Measurements from ENCODE around the gene CCP110. TPM values are rescaled to one million over a fixed set of nuclear protein-coding genes. Genes with fewer than 3 reads are reported as not detected.

CCP110 gene
- total RNA-seq, 1 donor from 2014 or later = 6.1 TPM

GRCh38 chr16:19503461-19504075 lies 20.2 kb upstream of the CCP110 start:
- intact Hi-C loops (cut with DNase I) = loop anchor here (10.0 kb wide), 1 partner anchor 419 kb away; no protein-coding TSS in a partner anchor
- no peak for ATAC-seq (ENCODE audit: poor library complexity)
- DNase-seq = no peak

- DNase-seq = no peak
- intact Hi-C loops (cut with DNase I) = loop anchor here (10.0 kb wide), 1 partner anchor 421 kb away; no protein-coding TSS in a partner anchor
- peak; percentile 51 for ATAC-seq (ENCODE audit: poor library complexity)
These were observed 18.0 kb upstream of the CCP110 start for GRCh38 chr16:19505600-19506303.

- intact Hi-C loops (cut with DNase I) = loop anchor here (10.0 kb wide), 1 partner anchor 422 kb away; no protein-coding TSS in a partner anchor
- no peak for ATAC-seq (ENCODE audit: poor library complexity)
- no peak for DNase-seq
These were observed 16.8 kb upstream of the CCP110 start for GRCh38 chr16:19506965-19507364.

- intact Hi-C loops (cut with DNase I) = loop anchor here (10.0 kb wide), 1 partner anchor 423 kb away; no protein-coding TSS in a partner anchor
- DNase-seq = no peak
- no peak for ATAC-seq (ENCODE audit: poor library complexity)
These were observed 15.9 kb upstream of the CCP110 start for GRCh38 chr16:19507867-19508266.

- no peak for ATAC-seq (ENCODE audit: poor library complexity)
- DNase-seq = no peak
- intact Hi-C loops (cut with DNase I) = no loop called here
These were observed 11.4 kb upstream of the CCP110 start for GRCh38 chr16:19512297-19512696.

GRCh38 chr16:19513377-19514053 lies 10.2 kb upstream of the CCP110 start:
- no peak for DNase-seq
- ATAC-seq (ENCODE audit: poor library complexity) = peak; percentile 66
- intact Hi-C loops (cut with DNase I) = no loop called here

- intact Hi-C loops (cut with DNase I) = no loop called here
- DNase-seq = no peak
- no peak for ATAC-seq (ENCODE audit: poor library complexity)
These were observed 8.0 kb upstream of the CCP110 start for GRCh38 chr16:19515757-19516156.

- ATAC-seq (ENCODE audit: poor library complexity) (no peak), DNase-seq (no peak)
- intact Hi-C loops (cut with DNase I) = no loop called here
These were observed 6.2 kb upstream of the CCP110 start for GRCh38 chr16:19517424-19518089.

- DNase-seq (no peak), ATAC-seq (ENCODE audit: poor library complexity) (no peak)
- intact Hi-C loops (cut with DNase I) = no loop called here
These were observed 5.4 kb upstream of the CCP110 start for GRCh38 chr16:19518388-19518787.

- no peak for ATAC-seq (ENCODE audit: poor library complexity)
- intact Hi-C loops (cut with DNase I) = no loop called here
- no peak for DNase-seq
These were observed 2.8 kb upstream of the CCP110 start for GRCh38 chr16:19520861-19521331.

- DNase-seq = peak; percentile 98
- ATAC-seq (ENCODE audit: poor library complexity) = peak; percentile 93
- intact Hi-C loops (cut with DNase I) = no loop called here
These were observed 2.0 kb upstream of the CCP110 start, which contains the start of gene GDE1 for GRCh38 chr16:19521471-19522396. Gene GDE1, minus strand, starts transcription at chr16:19522098. Its CDS starts 134 bp downstream, at chr16:19521964.

GRCh38 chr16:19522397-19522732 lies 1.4 kb upstream of the CCP110 start:
- ATAC-seq (ENCODE audit: poor library complexity) (no peak), DNase-seq (no peak)
- intact Hi-C loops (cut with DNase I) = no loop called here

GRCh38 chr16:19522760-19523159 lies 982 bp upstream of the CCP110 start:
- ATAC-seq (ENCODE audit: poor library complexity) (no peak), DNase-seq (no peak)
- intact Hi-C loops (cut with DNase I) = no loop called here

- ATAC-seq (ENCODE audit: poor library complexity) = no peak
- peak; percentile 40 for DNase-seq
- intact Hi-C loops (cut with DNase I) = no loop called here
These were observed 571 bp upstream of the CCP110 start for GRCh38 chr16:19523184-19523558.

- DNase-seq = no peak
These were observed 544 bp downstream of the CCP110 start for GRCh38 chr16:19524356-19524615.

GRCh38 chr16:19524616-19525384 lies 1.1 kb downstream of the CCP110 start:
- ATAC-seq (ENCODE audit: poor library complexity) (no peak), DNase-seq (no peak)
- intact Hi-C loops (cut with DNase I) = no loop called here

More at GRCh38 chr16:19524356-19524615, 544 bp downstream of the CCP110 start:
- peak; percentile 2 for ATAC-seq (ENCODE audit: poor library complexity)
- intact Hi-C loops (cut with DNase I) = no loop called here

- intact Hi-C loops (cut with DNase I) = no loop called here
- ATAC-seq (ENCODE audit: poor library complexity) (no peak), DNase-seq (no peak)
These were observed 1.6 kb downstream of the CCP110 start for GRCh38 chr16:19525385-19525723.

- intact Hi-C loops (cut with DNase I) = no loop called here
- DNase-seq (no peak), ATAC-seq (ENCODE audit: poor library complexity) (no peak)
These were observed 3.4 kb downstream of the CCP110 start for GRCh38 chr16:19527161-19527560.

All from Right ventricle myocardium superior (tissue), 1 donor.